Measurements from ENCODE around the gene UBE2G1.

The UBE2G1 gene

DNA sequence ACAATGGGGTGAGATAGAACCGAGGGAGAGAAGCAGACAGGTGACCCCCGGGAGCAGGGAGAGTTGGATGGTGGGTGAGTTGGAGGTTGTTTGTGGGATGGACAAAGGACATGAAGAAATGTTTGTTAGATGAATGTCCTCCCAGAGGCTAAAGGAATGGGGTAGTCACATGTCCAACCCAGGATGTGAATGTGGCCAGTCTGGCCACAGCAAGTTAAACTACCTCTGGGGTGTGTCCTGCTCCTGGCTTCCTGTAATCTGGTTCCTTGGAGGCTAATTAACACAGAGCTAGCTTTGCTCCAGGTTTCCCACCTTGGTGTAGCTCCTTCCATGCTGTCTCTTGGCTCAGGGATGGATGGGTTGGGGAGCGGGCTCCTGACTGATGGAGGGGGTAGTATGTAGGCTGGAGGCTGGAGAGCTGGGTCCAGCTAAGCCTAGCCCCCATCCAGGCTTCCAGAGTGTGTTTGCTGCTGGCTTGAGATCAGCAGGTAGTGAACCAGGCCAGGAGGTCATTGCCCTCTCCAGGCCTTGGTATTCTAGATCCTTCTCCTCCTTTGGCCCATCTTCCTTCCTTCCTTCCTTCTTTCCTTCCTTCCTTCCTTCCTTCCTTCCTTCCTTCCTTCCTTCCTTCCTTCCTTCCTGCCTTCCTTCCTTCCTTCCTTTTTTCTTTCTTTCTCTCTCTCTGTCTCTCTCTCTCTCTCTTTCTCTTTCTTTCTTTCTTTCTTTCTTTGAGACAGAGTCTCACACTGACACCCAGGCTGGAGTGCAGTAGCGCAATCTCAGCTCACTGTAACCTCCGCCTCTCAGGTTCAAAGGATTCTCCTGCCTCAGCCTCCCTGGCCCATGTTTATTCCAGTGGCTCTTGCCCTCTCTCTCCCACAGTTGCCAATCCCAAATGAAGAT, 28.0 kb upstream of the UBE2G1 start:
- H4K20me1 ChIP-seq (ENCODE audit: insufficient read depth, low read length): no peaks in the 10 kb centered on the region
- DNase-seq (no peak), ATAC-seq (ENCODE audit: insufficient read depth, low read depth) (no peak)
- no peaks in the 10 kb centered on the region for H3K9me3 ChIP-seq (ENCODE audit: insufficient read depth, low read length, severe bottlenecking)
- H3K4me1 ChIP-seq (ENCODE audit: insufficient read depth, low read length): no peaks in the 10 kb centered on the region
- H3K9ac ChIP-seq (ENCODE audit: low read depth, low read length): no peak overlapping the region
- TF ChIP-seq, protein P1, sequence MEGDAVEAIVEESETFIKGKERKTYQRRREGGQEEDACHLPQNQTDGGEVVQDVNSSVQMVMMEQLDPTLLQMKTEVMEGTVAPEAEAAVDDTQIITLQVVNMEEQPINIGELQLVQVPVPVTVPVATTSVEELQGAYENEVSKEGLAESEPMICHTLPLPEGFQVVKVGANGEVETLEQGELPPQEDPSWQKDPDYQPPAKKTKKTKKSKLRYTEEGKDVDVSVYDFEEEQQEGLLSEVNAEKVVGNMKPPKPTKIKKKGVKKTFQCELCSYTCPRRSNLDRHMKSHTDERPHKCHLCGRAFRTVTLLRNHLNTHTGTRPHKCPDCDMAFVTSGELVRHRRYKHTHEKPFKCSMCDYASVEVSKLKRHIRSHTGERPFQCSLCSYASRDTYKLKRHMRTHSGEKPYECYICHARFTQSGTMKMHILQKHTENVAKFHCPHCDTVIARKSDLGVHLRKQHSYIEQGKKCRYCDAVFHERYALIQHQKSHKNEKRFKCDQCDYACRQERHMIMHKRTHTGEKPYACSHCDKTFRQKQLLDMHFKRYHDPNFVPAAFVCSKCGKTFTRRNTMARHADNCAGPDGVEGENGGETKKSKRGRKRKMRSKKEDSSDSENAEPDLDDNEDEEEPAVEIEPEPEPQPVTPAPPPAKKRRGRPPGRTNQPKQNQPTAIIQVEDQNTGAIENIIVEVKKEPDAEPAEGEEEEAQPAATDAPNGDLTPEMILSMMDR (IDR thresholded peaks at IDR 0.05; ENCODE audit: borderline replicate concordance, extremely low read depth, low read length, poor library complexity, severe bottlenecking): no peak
- TF ChIP-seq EZH2 (IDR thresholded peaks at IDR 0.05; ENCODE audit: borderline replicate concordance, low read depth, low read length, severe bottlenecking): no peak
- no peaks in the 10 kb centered on the region for H3K36me3 ChIP-seq (ENCODE audit: insufficient read depth, low read length)
- H3K79me2 ChIP-seq (ENCODE audit: insufficient read depth, low read length): no peaks in the 10 kb centered on the region
- H3K4me3 ChIP-seq (ENCODE audit: low read depth in 1 of 2, low read length in 2 of 2): no peak overlapping the region
- H3K27ac ChIP-seq (ENCODE audit: low read length): no peak overlapping the region
- H3K27me3 ChIP-seq (ENCODE audit: insufficient read depth, low read length, poor library complexity): no peaks in the 10 kb centered on the region
- H3K4me2 ChIP-seq (ENCODE audit: insufficient read depth, low read length): no peak overlapping the region
- H2AFZ ChIP-seq (ENCODE audit: low read depth, low read length): no peak overlapping the region

DNA sequence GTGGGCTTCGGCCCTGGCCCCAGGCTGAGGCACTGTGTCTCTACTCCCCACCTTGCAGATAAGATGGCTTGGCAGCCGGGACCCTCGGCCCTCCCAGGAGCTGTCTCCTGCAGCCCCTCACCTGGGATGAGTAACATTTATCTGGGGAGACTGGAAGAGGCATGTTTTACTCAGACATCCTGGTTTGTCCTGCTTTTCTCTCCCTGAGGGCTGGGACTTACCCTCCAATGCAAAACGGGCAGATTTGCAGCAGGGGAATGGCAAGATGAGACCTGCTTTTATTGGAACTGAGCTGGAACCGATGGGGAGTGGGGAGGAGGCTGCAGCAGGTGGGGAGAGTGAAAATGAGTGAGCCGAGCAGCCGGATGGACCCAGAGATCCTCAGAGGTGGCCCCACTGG, 27.3 kb upstream of the UBE2G1 start:
- Histone ChIP-seq H3K27me3 (ENCODE audit: insufficient read depth, low read length, poor library complexity) (no peaks in the 10 kb centered on the region), H4K20me1 (ENCODE audit: insufficient read depth, low read length) (no peaks in the 10 kb centered on the region), H2AFZ (ENCODE audit: low read depth, low read length) (no peak overlapping the region), H3K4me2 (ENCODE audit: insufficient read depth, low read length) (no peak overlapping the region), H3K27ac (ENCODE audit: low read length) (no peak overlapping the region), H3K79me2 (ENCODE audit: insufficient read depth, low read length) (no peaks in the 10 kb centered on the region), H3K36me3 (ENCODE audit: insufficient read depth, low read length) (no peaks in the 10 kb centered on the region), H3K4me3 (ENCODE audit: low read depth in 1 of 2, low read length in 2 of 2) (no peak overlapping the region), H3K9ac (ENCODE audit: low read depth, low read length) (no peak overlapping the region), H3K4me1 (ENCODE audit: insufficient read depth, low read length) (no peaks in the 10 kb centered on the region), H3K9me3 (ENCODE audit: insufficient read depth, low read length, severe bottlenecking) (no peaks in the 10 kb centered on the region)
- DNase-seq (no peak), ATAC-seq (ENCODE audit: insufficient read depth, low read depth) (no peak)
- TF ChIP-seq EZH2 (IDR thresholded peaks at IDR 0.05; ENCODE audit: borderline replicate concordance, low read depth, low read length, severe bottlenecking): no peak
- TF ChIP-seq, protein P1 (IDR thresholded peaks at IDR 0.05; ENCODE audit: borderline replicate concordance, extremely low read depth, low read length, poor library complexity, severe bottlenecking): no peak

DNA sequence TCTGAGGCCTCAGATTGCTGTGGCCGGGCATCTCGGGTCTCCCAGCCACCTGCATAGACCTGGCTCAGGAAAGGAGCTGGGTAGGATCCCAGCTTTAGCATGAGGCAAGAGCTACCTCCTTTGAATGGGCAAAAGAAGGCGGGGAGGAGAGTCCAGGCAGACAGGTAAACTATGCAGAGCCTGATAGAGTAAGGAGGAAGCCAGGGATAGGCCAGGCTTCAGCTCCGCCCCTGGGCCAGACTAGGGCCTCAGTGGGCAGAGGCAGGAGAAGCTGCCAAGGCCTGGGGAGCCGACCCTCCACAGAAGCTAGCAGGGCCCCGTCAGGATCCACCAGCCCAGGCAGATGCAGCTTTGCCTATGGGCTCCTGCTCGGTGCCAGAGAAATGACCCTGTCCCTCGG, 22.6 kb upstream of the UBE2G1 start:
- no peak overlapping the region for H3K4me2 ChIP-seq (ENCODE audit: insufficient read depth, low read length)
- DNase-seq: no peak
- H3K9me3 ChIP-seq (ENCODE audit: insufficient read depth, low read length, severe bottlenecking): no peaks in the 10 kb centered on the region
- no peak overlapping the region for H3K4me3 ChIP-seq (ENCODE audit: low read depth in 1 of 2, low read length in 2 of 2)
- no peak overlapping the region for H3K27ac ChIP-seq (ENCODE audit: low read length)
- H3K27me3 ChIP-seq (ENCODE audit: insufficient read depth, low read length, poor library complexity): no peaks in the 10 kb centered on the region
- H2AFZ ChIP-seq (ENCODE audit: low read depth, low read length): no peak overlapping the region
- H3K79me2 ChIP-seq (ENCODE audit: insufficient read depth, low read length): no peaks in the 10 kb centered on the region
- no peaks in the 10 kb centered on the region for H4K20me1 ChIP-seq (ENCODE audit: insufficient read depth, low read length)
- H3K36me3 ChIP-seq (ENCODE audit: insufficient read depth, low read length): no peaks in the 10 kb centered on the region
- ATAC-seq (ENCODE audit: insufficient read depth, low read depth): no peak
- H3K9ac ChIP-seq (ENCODE audit: low read depth, low read length): no peak overlapping the region
- no peaks in the 10 kb centered on the region for H3K4me1 ChIP-seq (ENCODE audit: insufficient read depth, low read length)
- TF ChIP-seq, protein P1 (IDR thresholded peaks at IDR 0.05; ENCODE audit: borderline replicate concordance, extremely low read depth, low read length, poor library complexity, severe bottlenecking): no peak
- no peak for TF ChIP-seq EZH2 (IDR thresholded peaks at IDR 0.05; ENCODE audit: borderline replicate concordance, low read depth, low read length, severe bottlenecking)

Data from DND-41 (cell line).